PFSK-1 (cell line): ENCODE measurements around the gene PTPRN2.

Experiments used
- FOXP2 ChIP-seq: optimal IDR thresholded peaks from 2 replicates; pipeline ENCODE3; 2011; ENCODE audit warnings: borderline replicate concordance, control low read depth, inconsistent platforms; ENCODE audit not compliant: insufficient read depth; ENCODE audit errors: extremely low read length, extremely low read depth
- POLR2AphosphoS5 ChIP-seq: IDR thresholded peaks from 2 replicates; pipeline ENCODE4 v1.6.1; 2012; ENCODE audit warnings: low read depth, mild to moderate bottlenecking, control low read depth, low read length, moderate library complexity
- SIN3A ChIP-seq: IDR thresholded peaks from 2 replicates; pipeline ENCODE4 v1.6.1; 2012; ENCODE audit warnings: mild to moderate bottlenecking, low read length, moderate library complexity, borderline replicate concordance; ENCODE audit not compliant: insufficient read depth
- TAF1 ChIP-seq: IDR thresholded peaks from 2 replicates; pipeline ENCODE4 v1.6.1; 2012; ENCODE audit warnings: low read length, control low read depth, borderline replicate concordance; ENCODE audit not compliant: insufficient read depth
- TF ChIP-seq, protein P1 (sequence below), 2 experiments: IDR thresholded peaks; 2 replicates each; pipeline versions ENCODE4 v1.6.1 to v1.8.0; 2011 to 2012; ENCODE audit warnings: low read depth in 2 of 2, low read length in 2 of 2, control low read depth in 1 of 2, inconsistent platforms in 1 of 2, mild to moderate bottlenecking in 1 of 2, moderate library complexity in 1 of 2; ENCODE audit not compliant: insufficient read depth in 1 of 2

Gene PTPRN2

GRCh38 chr7:157990226-157990880 is 597.3 kb downstream of the PTPRN2 start:
- no peak for TF ChIP-seq POLR2AphosphoS5
- TF ChIP-seq FOXP2, result no peak
- no peak for TF ChIP-seq SIN3A
- TF ChIP-seq TAF1, result no peak
- TF ChIP-seq, protein P1, sequence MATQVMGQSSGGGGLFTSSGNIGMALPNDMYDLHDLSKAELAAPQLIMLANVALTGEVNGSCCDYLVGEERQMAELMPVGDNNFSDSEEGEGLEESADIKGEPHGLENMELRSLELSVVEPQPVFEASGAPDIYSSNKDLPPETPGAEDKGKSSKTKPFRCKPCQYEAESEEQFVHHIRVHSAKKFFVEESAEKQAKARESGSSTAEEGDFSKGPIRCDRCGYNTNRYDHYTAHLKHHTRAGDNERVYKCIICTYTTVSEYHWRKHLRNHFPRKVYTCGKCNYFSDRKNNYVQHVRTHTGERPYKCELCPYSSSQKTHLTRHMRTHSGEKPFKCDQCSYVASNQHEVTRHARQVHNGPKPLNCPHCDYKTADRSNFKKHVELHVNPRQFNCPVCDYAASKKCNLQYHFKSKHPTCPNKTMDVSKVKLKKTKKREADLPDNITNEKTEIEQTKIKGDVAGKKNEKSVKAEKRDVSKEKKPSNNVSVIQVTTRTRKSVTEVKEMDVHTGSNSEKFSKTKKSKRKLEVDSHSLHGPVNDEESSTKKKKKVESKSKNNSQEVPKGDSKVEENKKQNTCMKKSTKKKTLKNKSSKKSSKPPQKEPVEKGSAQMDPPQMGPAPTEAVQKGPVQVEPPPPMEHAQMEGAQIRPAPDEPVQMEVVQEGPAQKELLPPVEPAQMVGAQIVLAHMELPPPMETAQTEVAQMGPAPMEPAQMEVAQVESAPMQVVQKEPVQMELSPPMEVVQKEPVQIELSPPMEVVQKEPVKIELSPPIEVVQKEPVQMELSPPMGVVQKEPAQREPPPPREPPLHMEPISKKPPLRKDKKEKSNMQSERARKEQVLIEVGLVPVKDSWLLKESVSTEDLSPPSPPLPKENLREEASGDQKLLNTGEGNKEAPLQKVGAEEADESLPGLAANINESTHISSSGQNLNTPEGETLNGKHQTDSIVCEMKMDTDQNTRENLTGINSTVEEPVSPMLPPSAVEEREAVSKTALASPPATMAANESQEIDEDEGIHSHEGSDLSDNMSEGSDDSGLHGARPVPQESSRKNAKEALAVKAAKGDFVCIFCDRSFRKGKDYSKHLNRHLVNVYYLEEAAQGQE (IDR thresholded peaks at IDR 0.05; ENCODE audit: insufficient read depth in 1 of 2, low read depth in 2 of 2, low read length in 2 of 2), result no peak

GRCh38 chr7:157989589-157989988 is 598.0 kb downstream of the PTPRN2 start:
- TF ChIP-seq, protein P1 (IDR thresholded peaks at IDR 0.05; ENCODE audit: insufficient read depth in 1 of 2, low read depth in 2 of 2, low read length in 2 of 2), result no peak
- TF ChIP-seq POLR2AphosphoS5 (no peak), SIN3A (no peak), FOXP2 (no peak), TAF1 (no peak)

DNA sequence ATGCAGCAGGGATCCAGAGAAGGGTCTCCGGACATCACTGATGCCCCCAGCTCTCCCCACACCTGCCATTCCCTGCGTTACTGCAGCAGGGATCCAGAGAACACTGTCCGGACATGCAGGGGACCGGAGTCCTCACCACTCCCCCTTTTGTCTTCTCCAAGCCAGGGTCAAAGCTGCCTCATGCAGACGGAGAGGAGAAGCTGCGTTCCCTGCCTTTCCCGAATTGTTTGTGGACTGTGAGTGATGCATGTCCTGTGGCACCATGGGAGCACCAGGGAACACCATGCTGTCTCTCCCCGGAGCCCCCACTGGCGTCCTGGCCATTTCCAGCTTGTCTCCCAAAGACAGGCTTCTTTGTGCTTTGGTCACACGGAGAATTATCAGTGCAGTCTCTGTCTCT is 599.7 kb downstream of the PTPRN2 start:
- TF ChIP-seq, protein P1 (IDR thresholded peaks at IDR 0.05; ENCODE audit: insufficient read depth in 1 of 2, low read depth in 2 of 2, low read length in 2 of 2), result no peak
- TF ChIP-seq FOXP2, result no peak
- no peak for TF ChIP-seq TAF1
- TF ChIP-seq POLR2AphosphoS5, result no peak
- no peak for TF ChIP-seq SIN3A

GRCh38 chr7:157986051-157986450 is 601.6 kb downstream of the PTPRN2 start:
- TF ChIP-seq FOXP2 (no peak), SIN3A (no peak), TAF1 (no peak), POLR2AphosphoS5 (no peak)
- TF ChIP-seq, protein P1 (IDR thresholded peaks at IDR 0.05; ENCODE audit: insufficient read depth in 1 of 2, low read depth in 2 of 2, low read length in 2 of 2), result no peak

- TF ChIP-seq FOXP2 (no peak), SIN3A (no peak)
Observed at GRCh38 chr7:157985636-157986035, 602.0 kb downstream of the PTPRN2 start.
